ENCODE results near the gene CCDC89.

DNA sequence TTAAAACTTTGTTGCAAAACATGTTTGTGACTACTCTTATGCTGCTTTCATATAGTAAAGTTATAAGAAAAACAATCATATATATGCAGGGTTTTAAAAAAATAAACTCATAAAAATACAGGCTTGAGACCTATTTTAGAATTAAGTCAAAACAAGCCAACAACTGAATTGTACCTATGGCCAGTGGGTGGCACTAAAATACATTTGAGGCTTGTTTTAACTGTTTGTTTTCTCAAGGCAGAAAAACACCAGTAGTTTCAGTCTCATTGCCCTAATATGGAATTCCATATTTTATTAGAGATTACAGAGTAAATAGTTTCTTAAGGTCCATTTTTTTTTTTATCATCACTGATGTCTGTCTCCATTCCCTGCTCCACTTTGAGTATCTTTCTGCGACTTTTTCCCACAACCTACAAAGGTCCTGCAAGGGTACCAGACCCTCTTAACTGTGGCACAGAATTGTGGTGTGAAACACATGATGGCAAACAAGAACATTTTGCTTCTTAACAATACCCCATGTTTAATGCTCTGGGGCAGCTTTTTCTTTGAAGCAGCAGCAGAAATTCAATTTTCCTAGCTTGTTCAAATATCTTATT lies 8.5 kb upstream of the CCDC89 start:
- TF ChIP-seq, protein P1, sequence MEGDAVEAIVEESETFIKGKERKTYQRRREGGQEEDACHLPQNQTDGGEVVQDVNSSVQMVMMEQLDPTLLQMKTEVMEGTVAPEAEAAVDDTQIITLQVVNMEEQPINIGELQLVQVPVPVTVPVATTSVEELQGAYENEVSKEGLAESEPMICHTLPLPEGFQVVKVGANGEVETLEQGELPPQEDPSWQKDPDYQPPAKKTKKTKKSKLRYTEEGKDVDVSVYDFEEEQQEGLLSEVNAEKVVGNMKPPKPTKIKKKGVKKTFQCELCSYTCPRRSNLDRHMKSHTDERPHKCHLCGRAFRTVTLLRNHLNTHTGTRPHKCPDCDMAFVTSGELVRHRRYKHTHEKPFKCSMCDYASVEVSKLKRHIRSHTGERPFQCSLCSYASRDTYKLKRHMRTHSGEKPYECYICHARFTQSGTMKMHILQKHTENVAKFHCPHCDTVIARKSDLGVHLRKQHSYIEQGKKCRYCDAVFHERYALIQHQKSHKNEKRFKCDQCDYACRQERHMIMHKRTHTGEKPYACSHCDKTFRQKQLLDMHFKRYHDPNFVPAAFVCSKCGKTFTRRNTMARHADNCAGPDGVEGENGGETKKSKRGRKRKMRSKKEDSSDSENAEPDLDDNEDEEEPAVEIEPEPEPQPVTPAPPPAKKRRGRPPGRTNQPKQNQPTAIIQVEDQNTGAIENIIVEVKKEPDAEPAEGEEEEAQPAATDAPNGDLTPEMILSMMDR (conservative IDR thresholded peaks at IDR 0.05; ENCODE audit: low read depth, low read length) = peak; percentile 67
- TF ChIP-seq, protein P2, sequence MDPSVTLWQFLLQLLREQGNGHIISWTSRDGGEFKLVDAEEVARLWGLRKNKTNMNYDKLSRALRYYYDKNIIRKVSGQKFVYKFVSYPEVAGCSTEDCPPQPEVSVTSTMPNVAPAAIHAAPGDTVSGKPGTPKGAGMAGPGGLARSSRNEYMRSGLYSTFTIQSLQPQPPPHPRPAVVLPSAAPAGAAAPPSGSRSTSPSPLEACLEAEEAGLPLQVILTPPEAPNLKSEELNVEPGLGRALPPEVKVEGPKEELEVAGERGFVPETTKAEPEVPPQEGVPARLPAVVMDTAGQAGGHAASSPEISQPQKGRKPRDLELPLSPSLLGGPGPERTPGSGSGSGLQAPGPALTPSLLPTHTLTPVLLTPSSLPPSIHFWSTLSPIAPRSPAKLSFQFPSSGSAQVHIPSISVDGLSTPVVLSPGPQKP (IDR thresholded peaks at IDR 0.05; ENCODE audit: borderline replicate concordance, low read depth, low read length) = no peak
- TF ChIP-seq CEBPB (IDR thresholded peaks at IDR 0.05; ENCODE audit: low read depth, low read length) (no peak), RFX5 (IDR thresholded peaks at IDR 0.05; ENCODE audit: low read depth, low read length) (no peak)
- TF ChIP-seq, protein P3, sequence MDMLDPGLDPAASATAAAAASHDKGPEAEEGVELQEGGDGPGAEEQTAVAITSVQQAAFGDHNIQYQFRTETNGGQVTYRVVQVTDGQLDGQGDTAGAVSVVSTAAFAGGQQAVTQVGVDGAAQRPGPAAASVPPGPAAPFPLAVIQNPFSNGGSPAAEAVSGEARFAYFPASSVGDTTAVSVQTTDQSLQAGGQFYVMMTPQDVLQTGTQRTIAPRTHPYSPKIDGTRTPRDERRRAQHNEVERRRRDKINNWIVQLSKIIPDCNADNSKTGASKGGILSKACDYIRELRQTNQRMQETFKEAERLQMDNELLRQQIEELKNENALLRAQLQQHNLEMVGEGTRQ (IDR thresholded peaks at IDR 0.05; ENCODE audit: low read depth, low read length) = no peak

Data from IMR-90 (cell line).